Panc1 (cell line): ENCODE measurements around the gene NIT2. TPM values are rescaled to one million over a fixed set of nuclear protein-coding genes. Genes with fewer than 3 reads are reported as not detected.

Experiments
- ATAC-seq: fragments of 200-7000 bp; cut with Tn5 transposase; 2 replicates; pipeline ENCODE4 v1.9.1; 2020; ENCODE audit warnings: mild to moderate bottlenecking, moderate library complexity
- BruUV-seq: library from RNA; stranded (reverse); fragments of 400-500 nt; replicated peaks from 2 replicates; lab custom pipeline; 2021; lab: Mats Ljungman, UMichigan
- CTCF ChIA-PET: fragments of 300-600 bp; sonication (Branson Sonifier 250); formaldehyde crosslinking; loops from one replicate; lab custom pipeline; 2022; ENCODE audit warnings: antibody characterized with exemption; lab: Charles Lee
- POLR2A ChIA-PET: fragments of 300-600 bp; sonication (Branson Sonifier 250); formaldehyde crosslinking; loops from one replicate; lab custom pipeline; 2022; ENCODE audit warnings: antibody characterized with exemption; lab: Charles Lee
- DNase-seq: peaks from one replicate; pipeline ENCODE4 v3.0.0-alpha.2; 2010; ENCODE audit warnings: low read depth, low spot score
- H3K27ac ChIP-seq: 2 replicates; pipeline ENCODE4 v1.5.1; 2011; ENCODE audit warnings: mild to moderate bottlenecking, low read length, inconsistent platforms
- H3K27me3 ChIP-seq: fragments of 200-500 bp; sonication (Bioruptor generic); 2 replicates; pipeline ENCODE4 v1.6.0; 2014; ENCODE audit warnings: low read length, inconsistent platforms; ENCODE audit not compliant: control insufficient read depth, insufficient read depth
- H3K36me3 ChIP-seq: fragments of 200-500 bp; sonication (Bioruptor generic); 2 replicates; pipeline ENCODE4 v1.5.1; 2014; ENCODE audit warnings: inconsistent platforms, mild to moderate bottlenecking, low read length, moderate library complexity; ENCODE audit not compliant: control insufficient read depth, insufficient read depth
- H3K4me1 ChIP-seq: 2 replicates; pipeline ENCODE4 v1.5.1; 2011; ENCODE audit warnings: inconsistent platforms, mild to moderate bottlenecking, low read length, moderate library complexity; ENCODE audit not compliant: control insufficient read depth, insufficient read depth
- H3K4me3 ChIP-seq, 2 experiments: 2 replicates each; pipeline ENCODE4 v1.5.1; 2011 to 2012; ENCODE audit warnings: low read depth in 2 of 2, low read length in 2 of 2, mild to moderate bottlenecking in 2 of 2, inconsistent platforms in 1 of 2, moderate library complexity in 1 of 2
- H3K9me3 ChIP-seq: fragments of 200-500 bp; sonication (Bioruptor generic); 2 replicates; pipeline ENCODE4 v1.5.1; 2014; ENCODE audit warnings: low read depth, mild to moderate bottlenecking, inconsistent platforms, low read length, moderate library complexity; ENCODE audit not compliant: control insufficient read depth, insufficient read depth
- CTCF ChIP-seq: fragments of 450-650 bp; IDR thresholded peaks from 2 replicates; pipeline ENCODE4 v1.5.1; 2017; ENCODE audit warnings: mild to moderate bottlenecking
- POLR2AphosphoS5 ChIP-seq: IDR thresholded peaks from 2 replicates; pipeline ENCODE4 v1.6.1; 2012; ENCODE audit warnings: mild to moderate bottlenecking, low read depth, low read length, moderate library complexity
- SIN3A ChIP-seq: IDR thresholded peaks from 2 replicates; pipeline ENCODE4 v1.6.1; 2012; ENCODE audit warnings: low read depth, mild to moderate bottlenecking, low read length, moderate library complexity, borderline replicate concordance; ENCODE audit not compliant: insufficient read depth
- TCF7L2 ChIP-seq: IDR thresholded peaks from 2 replicates; pipeline ENCODE4 v1.6.1; 2011; ENCODE audit warnings: mild to moderate bottlenecking, low read depth, low read length, inconsistent platforms
- in situ Hi-C: cut with HindIII; loops from 2 replicates; pipeline ENCODE4 v1.10.0; 2016; ENCODE audit warnings: low sequenced_read_pairs, low pct_unique_long_range_greater_than_20kb
- intact Hi-C: fragments of 100-400 bp; cut with micrococcal nuclease; formaldehyde crosslinking; loops from one replicate; pipeline ENCODE4 v1.10.0; 2022; ENCODE audit not compliant: unreplicated experiment
- total RNA-seq: library from RNA; stranded (reverse); gene quantifications from one replicate; pipeline ENCODE4 v1.2.1, GENCODE V29; 2021; ENCODE audit not compliant: unreplicated experiment
- TF ChIP-seq, protein P1 (sequence below), 2 experiments: IDR thresholded peaks; 2 replicates each; pipeline ENCODE4 v1.6.1; 2011 to 2012; ENCODE audit warnings: low read depth in 2 of 2, control low read depth in 1 of 2, low read length in 1 of 2, mild to moderate bottlenecking in 1 of 2, moderate library complexity in 1 of 2; ENCODE audit not compliant: insufficient read depth in 1 of 2

The NIT2 gene
- total RNA-seq, 1 experiment from 2014 or later: 97.2 TPM

- intact Hi-C loops: no loop called here
- BruUV-seq: no TSS peak
- H3K4me3 ChIP-seq: no peak overlapping the region
Measured at GRCh38 chr3:100358413-100358812, 23.9 kb downstream of the NIT2 start.

GRCh38 chr3:100359035-100359434, 24.5 kb downstream of the NIT2 start:
- POLR2A ChIA-PET: interaction anchor here (0.6 kb wide), 1 partner anchor 17 kb away, joined by 6 read pairs; no protein-coding TSS in a partner anchor
- no peak overlapping the region for H3K4me3 ChIP-seq
- CTCF ChIA-PET: no interaction called here
- in situ Hi-C loops (no loop called here), intact Hi-C loops (no loop called here)
- DNase-seq: no peak
- H3K27ac ChIP-seq: no peak overlapping the region
- BruUV-seq: no TSS peak
- ATAC-seq: no peak
- H3K27me3 ChIP-seq: no peaks in the 10 kb centered on the region
- H3K4me1 ChIP-seq: no peaks in the 10 kb centered on the region
- H3K36me3 ChIP-seq: peaks cover 22% of the 10 kb centered on the region
- TF ChIP-seq, protein P1, sequence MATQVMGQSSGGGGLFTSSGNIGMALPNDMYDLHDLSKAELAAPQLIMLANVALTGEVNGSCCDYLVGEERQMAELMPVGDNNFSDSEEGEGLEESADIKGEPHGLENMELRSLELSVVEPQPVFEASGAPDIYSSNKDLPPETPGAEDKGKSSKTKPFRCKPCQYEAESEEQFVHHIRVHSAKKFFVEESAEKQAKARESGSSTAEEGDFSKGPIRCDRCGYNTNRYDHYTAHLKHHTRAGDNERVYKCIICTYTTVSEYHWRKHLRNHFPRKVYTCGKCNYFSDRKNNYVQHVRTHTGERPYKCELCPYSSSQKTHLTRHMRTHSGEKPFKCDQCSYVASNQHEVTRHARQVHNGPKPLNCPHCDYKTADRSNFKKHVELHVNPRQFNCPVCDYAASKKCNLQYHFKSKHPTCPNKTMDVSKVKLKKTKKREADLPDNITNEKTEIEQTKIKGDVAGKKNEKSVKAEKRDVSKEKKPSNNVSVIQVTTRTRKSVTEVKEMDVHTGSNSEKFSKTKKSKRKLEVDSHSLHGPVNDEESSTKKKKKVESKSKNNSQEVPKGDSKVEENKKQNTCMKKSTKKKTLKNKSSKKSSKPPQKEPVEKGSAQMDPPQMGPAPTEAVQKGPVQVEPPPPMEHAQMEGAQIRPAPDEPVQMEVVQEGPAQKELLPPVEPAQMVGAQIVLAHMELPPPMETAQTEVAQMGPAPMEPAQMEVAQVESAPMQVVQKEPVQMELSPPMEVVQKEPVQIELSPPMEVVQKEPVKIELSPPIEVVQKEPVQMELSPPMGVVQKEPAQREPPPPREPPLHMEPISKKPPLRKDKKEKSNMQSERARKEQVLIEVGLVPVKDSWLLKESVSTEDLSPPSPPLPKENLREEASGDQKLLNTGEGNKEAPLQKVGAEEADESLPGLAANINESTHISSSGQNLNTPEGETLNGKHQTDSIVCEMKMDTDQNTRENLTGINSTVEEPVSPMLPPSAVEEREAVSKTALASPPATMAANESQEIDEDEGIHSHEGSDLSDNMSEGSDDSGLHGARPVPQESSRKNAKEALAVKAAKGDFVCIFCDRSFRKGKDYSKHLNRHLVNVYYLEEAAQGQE (IDR thresholded peaks at IDR 0.05; ENCODE audit: insufficient read depth in 1 of 2, low read depth in 2 of 2, low read length in 1 of 2): no peak
- TF ChIP-seq CTCF (no peak), POLR2AphosphoS5 (no peak), SIN3A (no peak), TCF7L2 (no peak)
- H3K9me3 ChIP-seq: no peaks in the 10 kb centered on the region

More at GRCh38 chr3:100358413-100358812, 23.9 kb downstream of the NIT2 start:
- Histone ChIP-seq H3K4me1 (no peaks in the 10 kb centered on the region), H3K36me3 (peaks cover 18% of the 10 kb centered on the region), H3K9me3 (no peaks in the 10 kb centered on the region), H3K27ac (no peak overlapping the region), H3K27me3 (no peaks in the 10 kb centered on the region)
- ATAC-seq: no peak
- TF ChIP-seq, protein P1 (IDR thresholded peaks at IDR 0.05; ENCODE audit: insufficient read depth in 1 of 2, low read depth in 2 of 2, low read length in 1 of 2): no peak
- TF ChIP-seq TCF7L2 (no peak), POLR2AphosphoS5 (no peak), SIN3A (no peak), CTCF (no peak)
- CTCF ChIA-PET: no interaction called here
- in situ Hi-C loops: no loop called here
- DNase-seq: no peak
- POLR2A ChIA-PET: no interaction called here
